HepG2 (cell line): Measurements from ENCODE around the gene ODAD2. TPM values are rescaled to one million over a fixed set of nuclear protein-coding genes. Genes with fewer than 3 reads are reported as not detected.
A peak's percentile ranks its signal among the peaks of the same experiment; 100 is the strongest.

Source experiments
- ATAC-seq: fragments of 200-7000 bp; cut with Tn5 transposase; 3 replicates; pipeline ENCODE4 v1.9.1; 2020; ENCODE audit warnings: mild to moderate bottlenecking, moderate library complexity
- BruUV-seq: library from RNA; stranded (reverse); fragments of 400-500 nt; replicated peaks from 2 replicates; lab custom pipeline; 2021; lab: Mats Ljungman, UMichigan
- CTCF ChIA-PET: fragments of 300-600 bp; formaldehyde crosslinking; extraction: SDS; loops from one replicate; lab custom pipeline; 2021; ENCODE audit warnings: low total read pairs, inconsistent platforms, low intra/inter-chr PET ratio; lab: Yijun Ruan, JAX
- POLR2A ChIA-PET: fragments of 350-600 bp; sonication (Branson Sonifier 250); formaldehyde crosslinking; loops from one replicate; lab custom pipeline; 2020; ENCODE audit warnings: antibody characterized with exemption, inconsistent platforms; lab: Yijun Ruan, JAX
- DNase-seq: peaks from one replicate; pipeline ENCODE4 v3.0.0-alpha.2; 2015; ENCODE audit warnings: low spot score
- FAIRE-seq: peaks from 3 replicates; lab custom pipeline; 2011; peaks lifted over from hg19 to GRCh38; lab: Jason Lieb, UNC
- H2AFZ ChIP-seq: one replicate; pipeline ENCODE4 v1.6.1; 2011; ENCODE audit warnings: low read length, inconsistent platforms
- H3K27ac ChIP-seq: fragments of 300-600 bp; 3 replicates; pipeline ENCODE4 v1.8.0; 2011; ENCODE audit warnings: mixed run types, mild to moderate bottlenecking, mixed read lengths, low read length, inconsistent platforms; ENCODE audit not compliant: insufficient read depth; ENCODE audit errors: extremely low read length
- H3K27me3 ChIP-seq, 2 experiments: fragments of 200-600 bp in 1 of 2; 2 replicates in 1 of 2; 3 replicates in 1 of 2; pipeline versions ENCODE4 v1.6.0 to v1.8.0; 2011; ENCODE audit warnings: low read length in 2 of 2, mild to moderate bottlenecking in 2 of 2, moderate library complexity in 2 of 2, inconsistent platforms in 1 of 2; ENCODE audit not compliant: insufficient read depth in 2 of 2, control insufficient read depth in 1 of 2
- H3K36me3 ChIP-seq, 2 experiments: fragments of 200-600 bp in 1 of 2; replicated peaks in 1 of 2; 2 replicates in 1 of 2; 3 replicates in 1 of 2; pipeline versions ENCODE4 v1.5.1 to v1.8.0; 2011; ENCODE audit warnings: low read length in 2 of 2, inconsistent platforms in 1 of 2; ENCODE audit not compliant: insufficient read depth in 2 of 2, control insufficient read depth in 1 of 2
- H3K4me1 ChIP-seq: 2 replicates; pipeline ENCODE4 v1.5.1; 2012; ENCODE audit warnings: low read length, inconsistent platforms; ENCODE audit not compliant: insufficient read depth
- H3K4me2 ChIP-seq: 2 replicates; pipeline ENCODE4 v1.6.0; 2011; ENCODE audit warnings: low read depth, low read length, inconsistent platforms
- H3K4me3 ChIP-seq, 3 experiments: fragments of 200-600 bp in 1 of 3; sonication (generic), shearing (Covaris generic) in 1 of 3; replicated peaks in 1 of 3; 2 replicates each; pipeline ENCODE4 v1.5.1; 2011 to 2016; ENCODE audit warnings: low read length in 3 of 3, inconsistent platforms in 2 of 3, low read depth in 2 of 3, mild to moderate bottlenecking in 2 of 3, control low read depth in 1 of 3, mixed read lengths in 1 of 3; ENCODE audit not compliant: insufficient read depth in 1 of 3
- H3K79me2 ChIP-seq: one replicate; pipeline ENCODE4 v1.6.1; 2011; ENCODE audit warnings: low read length, inconsistent platforms; ENCODE audit not compliant: insufficient read depth
- H3K9ac ChIP-seq: 2 replicates; pipeline ENCODE4 v1.6.0; 2011; ENCODE audit warnings: mild to moderate bottlenecking, low read depth, low read length, inconsistent platforms; ENCODE audit not compliant: insufficient read depth
- H3K9me3 ChIP-seq: 2 replicates; pipeline ENCODE4 v1.5.1; 2012; ENCODE audit warnings: mild to moderate bottlenecking, low read length
- H4K20me1 ChIP-seq: 2 replicates; pipeline ENCODE4 v1.6.0; 2011; ENCODE audit warnings: inconsistent platforms, mild to moderate bottlenecking, low read length, moderate library complexity; ENCODE audit not compliant: insufficient read depth
- AHR ChIP-seq: IDR thresholded peaks from 2 replicates; pipeline ENCODE4 v1.6.1; 2018; ENCODE audit warnings: missing genetic modification reagents, missing compliant biosample characterization
- EP300 ChIP-seq, 3 experiments: sonication (generic) in 1 of 3; formaldehyde crosslinking in 1 of 3; IDR thresholded peaks; 2 replicates each; pipeline versions ENCODE4 v1.5.1 to v1.6.1; 2011 to 2020; ENCODE audit warnings: low read depth in 2 of 3, low read length in 2 of 3, borderline replicate concordance in 1 of 3, improper control_type of control experiment in 1 of 3, mild to moderate bottlenecking in 1 of 3, missing genetic modification reagents in 1 of 3, moderate library complexity in 1 of 3
- FOSL2 ChIP-seq: sonication (generic); formaldehyde crosslinking; IDR thresholded peaks from 2 replicates; pipeline ENCODE4 v1.4.0; 2020; ENCODE audit warnings: missing genetic modification reagents
- REXO4 ChIP-seq: sonication (generic); formaldehyde crosslinking; IDR thresholded peaks from 2 replicates; pipeline ENCODE4 v1.8.0; 2022; ENCODE audit warnings: missing genetic modification reagents, mild to moderate bottlenecking, borderline replicate concordance
- SNAI1 ChIP-seq: sonication (generic); formaldehyde crosslinking; IDR thresholded peaks from 2 replicates; pipeline ENCODE4 v1.5.0; 2020; ENCODE audit warnings: mild to moderate bottlenecking, missing genetic modification reagents, borderline replicate concordance
- SOX6 ChIP-seq, 2 experiments: fragments of 450-650 bp in 1 of 2; sonication (generic) in 1 of 2; formaldehyde crosslinking in 1 of 2; IDR thresholded peaks; 2 replicates each; pipeline versions ENCODE4 v1.4.0 to v1.6.1; 2017 to 2020; ENCODE audit warnings: antibody characterized with exemption in 1 of 2, mild to moderate bottlenecking in 1 of 2, missing genetic modification reagents in 1 of 2
- ZFYVE20 ChIP-seq: sonication (generic); formaldehyde crosslinking; IDR thresholded peaks from 2 replicates; pipeline ENCODE4 v1.8.0; 2023; ENCODE audit warnings: low read depth, mild to moderate bottlenecking, moderate library complexity, missing genetic modification reagents, borderline replicate concordance
- ZNF563 ChIP-seq: sonication (generic); formaldehyde crosslinking; IDR thresholded peaks from 2 replicates; pipeline ENCODE4 v1.8.0; 2022; ENCODE audit warnings: mild to moderate bottlenecking, moderate library complexity, missing genetic modification reagents
- ZNF670 ChIP-seq: sonication (generic); formaldehyde crosslinking; IDR thresholded peaks from 2 replicates; pipeline ENCODE4 v1.8.0; 2022; ENCODE audit warnings: mild to moderate bottlenecking, missing genetic modification reagents, borderline replicate concordance
- WGBS: methylation state at CpG from one replicate; pipeline ENCODE4 v1.1.6; 2017; ENCODE audit warnings: low lambda C conversion rate; 5-methylcytosine and 5-hydroxymethylcytosine counted together
- in situ Hi-C: cut with HindIII; loops from 2 replicates; pipeline ENCODE4 v1.10.0; 2017; ENCODE audit warnings: low pct_unique_long_range_greater_than_20kb; ENCODE audit not compliant: extremely low pct_ligation_motif_present
- intact Hi-C: fragments of 100-400 bp; cut with micrococcal nuclease; formaldehyde crosslinking; loops from one replicate; pipeline ENCODE4 v1.10.0; 2022; ENCODE audit not compliant: unreplicated experiment
- polyA plus RNA-seq, 8 experiments: library from polyadenylated mRNA; depleted of rRNA in 3 of 8; stranded (reverse) in 7 of 8; unstranded in 1 of 8; fragments of >200 nt; fragmentation: Illumina TruSeq in 4 of 8; extraction: Trizol in 4 of 8; gene quantifications; 2 replicates each; pipeline versions ENCODE4 v1.2.1 to v1.2.3, GENCODE V29; 2011 to 2016; ENCODE audit warnings: low read depth in 4 of 8, missing spikeins in 1 of 8, mixed read lengths in 1 of 8; ENCODE audit not compliant: insufficient read depth in 1 of 8
- total RNA-seq, 5 experiments: library from RNA; depleted of rRNA; stranded (reverse); fragments of >200 nt; fragmentation: Illumina TruSeq; extraction: Trizol; gene quantifications; 2 replicates each; pipeline ENCODE4 v1.2.3, GENCODE V29; 2016; ENCODE audit warnings: low read depth in 1 of 5
- TF ChIP-seq, protein P1 (sequence below): sonication (generic); formaldehyde crosslinking; IDR thresholded peaks from 2 replicates; pipeline ENCODE4 v1.8.1; 2023; ENCODE audit warnings: mild to moderate bottlenecking, missing genetic modification reagents

The ODAD2 gene
- total and polyA plus RNA-seq, 2 of the 13 experiments (the other 11 are each of a cell fraction or from before 2014, with no cell fraction given), result not detected

DNA sequence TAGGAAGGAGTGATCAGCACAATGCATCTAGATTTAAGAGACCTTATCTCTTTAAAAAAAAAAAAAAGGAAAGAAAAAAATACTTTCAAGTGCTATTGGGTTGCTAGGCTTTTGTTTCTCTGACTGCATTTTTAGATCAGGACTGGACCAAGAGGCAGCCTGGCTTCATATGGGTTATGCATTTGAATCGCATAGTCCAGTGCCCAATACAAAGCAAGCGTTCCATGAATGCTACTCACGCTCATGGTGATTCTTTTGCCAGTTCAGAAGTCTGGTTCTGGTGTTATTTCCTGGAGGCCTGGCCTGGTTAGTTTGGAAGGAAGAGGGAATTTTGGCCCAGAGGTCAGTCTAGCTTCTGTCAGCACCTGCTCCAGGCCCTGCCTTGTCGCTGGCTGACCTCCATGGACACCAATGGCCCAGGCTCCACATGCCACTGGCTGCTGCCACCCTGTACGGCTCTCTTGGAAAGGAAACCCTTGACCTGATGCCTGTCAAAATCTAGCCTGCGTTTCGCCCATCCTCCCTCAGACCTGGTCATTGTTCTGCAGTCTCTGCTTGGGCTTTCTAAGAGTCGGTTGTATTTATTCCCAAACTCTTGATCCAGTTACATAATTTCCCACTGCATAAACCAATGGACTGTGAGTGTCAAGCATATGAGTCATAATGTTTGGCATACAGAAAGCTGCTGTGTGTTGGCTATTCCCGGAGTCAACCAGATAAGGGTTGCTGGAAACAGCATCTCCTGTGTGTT, 178.9 kb downstream of the ODAD2 start:
- Histone ChIP-seq H3K9me3 (no peaks in the 10 kb centered on the region), H3K9ac (no peak overlapping the region), H3K27ac (no peak overlapping the region), H3K4me2 (no peak overlapping the region), H3K4me1 (no peaks in the 10 kb centered on the region), H4K20me1 (no peaks in the 10 kb centered on the region), H2AFZ (no peak overlapping the region), H3K79me2 (no peaks in the 10 kb centered on the region), H3K27me3 (no peaks in the 10 kb centered on the region; a peak in 1 of 5 replicates), H3K36me3 (no peaks in the 10 kb centered on the region), H3K4me3 (no peak overlapping the region)
- 51% methylated on average over 9 of the region's 9 CpGs for WGBS
- ChIA-PET CTCF (no interaction called here), POLR2A (no interaction called here)
- FAIRE-seq (no peak), DNase-seq (peak; percentile 14), ATAC-seq (no peak)
- in situ Hi-C loops (no loop called here), intact Hi-C loops (no loop called here)
- BruUV-seq, result no TSS peak
- no peak for TF ChIP-seq AHR (CRISPR knock-in tag)
- TF ChIP-seq ZNF563 (CRISPR knock-in tag), result no peak
- TF ChIP-seq FOSL2 (CRISPR knock-in tag), result peak; percentile 64
- no peak for TF ChIP-seq ZFYVE20 (CRISPR knock-in tag)

DNA sequence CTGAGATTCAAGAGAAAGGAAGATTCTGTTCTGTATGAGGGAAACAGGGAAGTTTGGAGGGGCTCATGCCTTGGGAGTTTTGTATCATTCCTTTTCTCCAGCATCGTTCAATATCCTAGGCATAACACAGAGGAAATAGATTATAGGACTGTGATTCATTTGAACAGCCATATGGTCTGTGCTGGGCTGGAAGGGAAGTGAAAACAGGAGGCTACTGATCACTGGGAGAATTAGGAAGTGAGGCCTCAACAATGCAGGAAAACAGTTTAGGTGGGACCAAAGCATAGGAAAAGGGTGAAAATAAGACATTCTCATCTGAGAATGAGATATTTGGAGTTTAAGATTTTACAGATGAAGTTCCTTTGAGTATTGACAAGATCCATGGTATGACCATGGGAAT, 182.6 kb downstream of the ODAD2 start:
- intact Hi-C loops (no loop called here), in situ Hi-C loops (no loop called here)
- POLR2A ChIA-PET, result no interaction called here
- Histone ChIP-seq H4K20me1 (no peaks in the 10 kb centered on the region), H3K9me3 (no peaks in the 10 kb centered on the region), H3K79me2 (no peaks in the 10 kb centered on the region), H3K4me3 (no peak overlapping the region), H2AFZ (no peak overlapping the region), H3K4me1 (no peaks in the 10 kb centered on the region), H3K27ac (no peak overlapping the region), H3K27me3 (no peaks in the 10 kb centered on the region; a peak in 1 of 5 replicates), H3K4me2 (no peak overlapping the region), H3K9ac (no peak overlapping the region), H3K36me3 (no peaks in the 10 kb centered on the region)
- FAIRE-seq (no peak), ATAC-seq (no peak), DNase-seq (no peak)
- CTCF ChIA-PET, result no interaction called here
- TF ChIP-seq SNAI1 (CRISPR knock-in tag), result no peak
- no peak for TF ChIP-seq EP300 (IDR thresholded peaks at IDR 0.05; ENCODE audit: low read depth in 2 of 2, low read length in 2 of 2)
- TF ChIP-seq EP300 (CRISPR knock-in tag; IDR thresholded peaks at IDR 0.05; ENCODE audit: borderline replicate concordance), result no peak
- no peak for TF ChIP-seq ZNF670 (CRISPR knock-in tag)
- TF ChIP-seq SOX6 (IDR thresholded peaks at IDR 0.05), result no peak
- TF ChIP-seq SOX6 (CRISPR knock-in tag; IDR thresholded peaks at IDR 0.05), result no peak
- TF ChIP-seq REXO4 (CRISPR knock-in tag), result no peak
- TF ChIP-seq, protein P1, sequence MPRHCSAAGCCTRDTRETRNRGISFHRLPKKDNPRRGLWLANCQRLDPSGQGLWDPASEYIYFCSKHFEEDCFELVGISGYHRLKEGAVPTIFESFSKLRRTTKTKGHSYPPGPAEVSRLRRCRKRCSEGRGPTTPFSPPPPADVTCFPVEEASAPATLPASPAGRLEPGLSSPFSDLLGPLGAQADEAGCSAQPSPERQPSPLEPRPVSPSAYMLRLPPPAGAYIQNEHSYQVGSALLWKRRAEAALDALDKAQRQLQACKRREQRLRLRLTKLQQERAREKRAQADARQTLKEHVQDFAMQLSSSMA (CRISPR knock-in tag), result no peak
- 4% methylated on average over 1 of the region's 1 CpG for WGBS
- no TSS peak for BruUV-seq
